T-helper 2 cell treated with Interferon-gamma antibody and Interleukin-4, amounts not matched to agents 5 μg/mL and 100 μg/mL, for 36 hours (primary cell): Measurements from ENCODE around the gene TRIM17.

Experiments used
- DNase-seq: peaks from one replicate; pipeline ENCODE4 v3.0.0; 2021; ENCODE audit warnings: low spot score
- H3K27ac Mint-ChIP-seq: one replicate; pipeline ENCODE4 v1.8.0; 2021; ENCODE audit warnings: mild to moderate bottlenecking, mixed read lengths
- H3K27me3 Mint-ChIP-seq: one replicate; pipeline ENCODE4 v1.8.0; 2021; ENCODE audit warnings: low read depth, mixed read lengths
- H3K36me3 Mint-ChIP-seq: one replicate; pipeline ENCODE4 v1.8.0; 2021; ENCODE audit warnings: low read depth, mixed read lengths
- H3K4me1 Mint-ChIP-seq: one replicate; pipeline ENCODE4 v1.8.0; 2021; ENCODE audit warnings: low read depth, mixed read lengths
- H3K4me3 Mint-ChIP-seq: one replicate; pipeline ENCODE4 v1.8.0; 2022; ENCODE audit warnings: mild to moderate bottlenecking, moderate library complexity, mixed read lengths
- H3K9me3 Mint-ChIP-seq: one replicate; pipeline ENCODE4 v1.8.0; 2021; ENCODE audit warnings: mixed read lengths

The TRIM17 gene

GRCh38 chr1:228396770-228397662 is 19.6 kb downstream of the TRIM17 start:
- peaks cover 39% of the 10 kb centered on the region for H3K36me3 Mint-ChIP-seq
- H3K9me3 Mint-ChIP-seq, result no peaks in the 10 kb centered on the region
- H3K4me3 Mint-ChIP-seq, result peak overlapping the region; percentile 49
- DNase-seq, result no peak
- no peaks in the 10 kb centered on the region for H3K27me3 Mint-ChIP-seq
- peaks cover 12% of the 10 kb centered on the region for H3K4me1 Mint-ChIP-seq
- peak overlapping the region; percentile 77 for H3K27ac Mint-ChIP-seq

- Mint-ChIP-seq H3K36me3 (peaks cover 26% of the 10 kb centered on the region), H3K4me3 (no peak overlapping the region), H3K27ac (no peak overlapping the region), H3K4me1 (peaks cover 10% of the 10 kb centered on the region), H3K27me3 (no peaks in the 10 kb centered on the region), H3K9me3 (no peaks in the 10 kb centered on the region)
- DNase-seq, result no peak
These were observed 21.9 kb downstream of the TRIM17 start for GRCh38 chr1:228394571-228395394.

- no peak for DNase-seq
- H3K4me3 Mint-ChIP-seq, result no peak overlapping the region
- peaks cover 7% of the 10 kb centered on the region for H3K4me1 Mint-ChIP-seq
- H3K27ac Mint-ChIP-seq, result no peak overlapping the region
- H3K9me3 Mint-ChIP-seq, result no peaks in the 10 kb centered on the region
- H3K27me3 Mint-ChIP-seq, result no peaks in the 10 kb centered on the region
- H3K36me3 Mint-ChIP-seq, result peaks cover 24% of the 10 kb centered on the region
These were observed 22.7 kb downstream of the TRIM17 start for GRCh38 chr1:228393811-228394570.

- peaks cover 7% of the 10 kb centered on the region for H3K4me1 Mint-ChIP-seq
- no peaks in the 10 kb centered on the region for H3K27me3 Mint-ChIP-seq
- H3K4me3 Mint-ChIP-seq, result no peak overlapping the region
- H3K9me3 Mint-ChIP-seq, result no peaks in the 10 kb centered on the region
- no peak for DNase-seq
- peaks cover 24% of the 10 kb centered on the region for H3K36me3 Mint-ChIP-seq
- H3K27ac Mint-ChIP-seq, result no peak overlapping the region
These were observed 23.4 kb downstream of the TRIM17 start for GRCh38 chr1:228393268-228393701.

- Mint-ChIP-seq H3K27ac (no peak overlapping the region), H3K36me3 (peaks cover 15% of the 10 kb centered on the region), H3K27me3 (peaks cover 2% of the 10 kb centered on the region), H3K4me1 (no peaks in the 10 kb centered on the region), H3K9me3 (no peaks in the 10 kb centered on the region), H3K4me3 (no peak overlapping the region)
- no peak for DNase-seq
These were observed 24.3 kb downstream of the TRIM17 start for GRCh38 chr1:228392111-228392936.

GRCh38 chr1:228391411-228392020 is 25.1 kb downstream of the TRIM17 start:
- no peak for DNase-seq
- peaks cover 4% of the 10 kb centered on the region for H3K27me3 Mint-ChIP-seq
- H3K36me3 Mint-ChIP-seq, result peaks cover 15% of the 10 kb centered on the region
- H3K27ac Mint-ChIP-seq, result no peak overlapping the region
- no peaks in the 10 kb centered on the region for H3K4me1 Mint-ChIP-seq
- H3K4me3 Mint-ChIP-seq, result no peak overlapping the region
- H3K9me3 Mint-ChIP-seq, result no peaks in the 10 kb centered on the region

- no peaks in the 10 kb centered on the region for H3K4me1 Mint-ChIP-seq
- no peak overlapping the region for H3K4me3 Mint-ChIP-seq
- no peaks in the 10 kb centered on the region for H3K9me3 Mint-ChIP-seq
- H3K27ac Mint-ChIP-seq, result no peak overlapping the region
- H3K36me3 Mint-ChIP-seq, result peaks cover 7% of the 10 kb centered on the region
- DNase-seq, result no peak
- peaks cover 12% of the 10 kb centered on the region for H3K27me3 Mint-ChIP-seq
These were observed 26.0 kb downstream of the TRIM17 start for GRCh38 chr1:228390649-228391048.

GRCh38 chr1:228387321-228387720 is 29.3 kb downstream of the TRIM17 start:
- Mint-ChIP-seq H3K4me1 (no peaks in the 10 kb centered on the region), H3K9me3 (no peaks in the 10 kb centered on the region), H3K27me3 (peaks cover 26% of the 10 kb centered on the region), H3K36me3 (peaks cover under 1% of the 10 kb centered on the region), H3K27ac (no peak overlapping the region), H3K4me3 (no peak overlapping the region)
- DNase-seq, result no peak

GRCh38 chr1:228385232-228385631 is 31.4 kb downstream of the TRIM17 start:
- no peaks in the 10 kb centered on the region for H3K4me1 Mint-ChIP-seq
- no peak overlapping the region for H3K4me3 Mint-ChIP-seq
- H3K27me3 Mint-ChIP-seq, result peaks cover 40% of the 10 kb centered on the region
- DNase-seq, result no peak
- no peak overlapping the region for H3K27ac Mint-ChIP-seq
- no peaks in the 10 kb centered on the region for H3K9me3 Mint-ChIP-seq
- no peaks in the 10 kb centered on the region for H3K36me3 Mint-ChIP-seq

- Mint-ChIP-seq H3K9me3 (no peaks in the 10 kb centered on the region), H3K27ac (no peak overlapping the region), H3K27me3 (peaks cover 53% of the 10 kb centered on the region), H3K4me3 (no peak overlapping the region), H3K4me1 (peaks cover 5% of the 10 kb centered on the region), H3K36me3 (no peaks in the 10 kb centered on the region)
- no peak for DNase-seq
These were observed 32.9 kb downstream of the TRIM17 start for GRCh38 chr1:228383773-228384172.

GRCh38 chr1:228381356-228381755 is 35.3 kb downstream of the TRIM17 start:
- no peak for DNase-seq
- no peak overlapping the region for H3K4me3 Mint-ChIP-seq
- H3K27ac Mint-ChIP-seq, result no peak overlapping the region
- H3K27me3 Mint-ChIP-seq, result peaks cover 48% of the 10 kb centered on the region
- H3K36me3 Mint-ChIP-seq, result no peaks in the 10 kb centered on the region
- peaks cover 6% of the 10 kb centered on the region for H3K4me1 Mint-ChIP-seq
- H3K9me3 Mint-ChIP-seq, result no peaks in the 10 kb centered on the region

- Mint-ChIP-seq H3K4me3 (peak overlapping the region; percentile 87), H3K9me3 (no peaks in the 10 kb centered on the region), H3K27me3 (peaks cover 38% of the 10 kb centered on the region), H3K4me1 (peaks cover 6% of the 10 kb centered on the region), H3K36me3 (no peaks in the 10 kb centered on the region), H3K27ac (no peak overlapping the region)
- no peak for DNase-seq
These were observed 37.0 kb downstream of the TRIM17 start for GRCh38 chr1:228379666-228380065.
